Measurements from ENCODE around the gene SLC4A1AP. TPM values are rescaled to one million over a fixed set of nuclear protein-coding genes. Genes with fewer than 3 reads are reported as not detected.

The SLC4A1AP gene
- total and polyA plus RNA-seq, 4 donors = 7.2 to 12.3 (median 9.5) TPM

GRCh38 chr2:27615316-27615715 lies 48.4 kb upstream of the SLC4A1AP start (continued):
- no peak for TF ChIP-seq GABPA (IDR thresholded peaks at IDR 0.05 in 1 of 2, conservative IDR thresholded peaks at IDR 0.05 in 1 of 2)

GRCh38 chr2:27621524-27621923 lies 42.2 kb upstream of the SLC4A1AP start:
- Histone ChIP-seq H3K27me3 (ENCODE audit: control insufficient read depth in 4 of 4, insufficient read depth in 4 of 4, low read length in 3 of 4) (no peaks in the 10 kb centered on the region), H3K36me3 (ENCODE audit: control insufficient read depth in 4 of 4, insufficient read depth in 3 of 4, low read depth in 1 of 4, low read length in 3 of 4) (peaks cover 8 to 46% (median 34%) of the 10 kb centered on the region in 4 donors), H3K9ac (ENCODE audit: low read depth in 1 of 2, low read length in 2 of 2) (no peak overlapping the region), H3K4me3 (ENCODE audit: low read depth in 1 of 3, low read length in 3 of 3) (no peak overlapping the region), H3K4me1 (ENCODE audit: control insufficient read depth in 4 of 4, insufficient read depth in 4 of 4, low read length in 3 of 4) (no peaks in the 10 kb centered on the region), H3K27ac (ENCODE audit: low read depth in 1 of 2, low read length in 2 of 2) (no peak overlapping the region), H3K9me3 (ENCODE audit: control insufficient read depth in 4 of 4, low read length in 3 of 4) (no peaks in the 10 kb centered on the region)
- 69% methylated on average over 1 of the region's 1 CpG for WGBS
- TF ChIP-seq NR2F2 (IDR thresholded peaks at IDR 0.05) (no peak), GABPA (IDR thresholded peaks at IDR 0.05 in 1 of 2, conservative IDR thresholded peaks at IDR 0.05 in 1 of 2) (no peak), SP1 (IDR thresholded peaks at IDR 0.05) (no peak), EGR1 (IDR thresholded peaks at IDR 0.05; ENCODE audit: low read depth in 2 of 2) (no peak), RAD21 (IDR thresholded peaks at IDR 0.05) (no peak), HNF4A (conservative IDR thresholded peaks at IDR 0.05) (no peak), ATF3 (IDR thresholded peaks at IDR 0.05) (no peak), TAF1 (conservative IDR thresholded peaks at IDR 0.05) (no peak), CTCF (IDR thresholded peaks at IDR 0.05; ENCODE audit: low read depth, low read length, missing input control) (no peak)
- TF ChIP-seq, protein P1, sequence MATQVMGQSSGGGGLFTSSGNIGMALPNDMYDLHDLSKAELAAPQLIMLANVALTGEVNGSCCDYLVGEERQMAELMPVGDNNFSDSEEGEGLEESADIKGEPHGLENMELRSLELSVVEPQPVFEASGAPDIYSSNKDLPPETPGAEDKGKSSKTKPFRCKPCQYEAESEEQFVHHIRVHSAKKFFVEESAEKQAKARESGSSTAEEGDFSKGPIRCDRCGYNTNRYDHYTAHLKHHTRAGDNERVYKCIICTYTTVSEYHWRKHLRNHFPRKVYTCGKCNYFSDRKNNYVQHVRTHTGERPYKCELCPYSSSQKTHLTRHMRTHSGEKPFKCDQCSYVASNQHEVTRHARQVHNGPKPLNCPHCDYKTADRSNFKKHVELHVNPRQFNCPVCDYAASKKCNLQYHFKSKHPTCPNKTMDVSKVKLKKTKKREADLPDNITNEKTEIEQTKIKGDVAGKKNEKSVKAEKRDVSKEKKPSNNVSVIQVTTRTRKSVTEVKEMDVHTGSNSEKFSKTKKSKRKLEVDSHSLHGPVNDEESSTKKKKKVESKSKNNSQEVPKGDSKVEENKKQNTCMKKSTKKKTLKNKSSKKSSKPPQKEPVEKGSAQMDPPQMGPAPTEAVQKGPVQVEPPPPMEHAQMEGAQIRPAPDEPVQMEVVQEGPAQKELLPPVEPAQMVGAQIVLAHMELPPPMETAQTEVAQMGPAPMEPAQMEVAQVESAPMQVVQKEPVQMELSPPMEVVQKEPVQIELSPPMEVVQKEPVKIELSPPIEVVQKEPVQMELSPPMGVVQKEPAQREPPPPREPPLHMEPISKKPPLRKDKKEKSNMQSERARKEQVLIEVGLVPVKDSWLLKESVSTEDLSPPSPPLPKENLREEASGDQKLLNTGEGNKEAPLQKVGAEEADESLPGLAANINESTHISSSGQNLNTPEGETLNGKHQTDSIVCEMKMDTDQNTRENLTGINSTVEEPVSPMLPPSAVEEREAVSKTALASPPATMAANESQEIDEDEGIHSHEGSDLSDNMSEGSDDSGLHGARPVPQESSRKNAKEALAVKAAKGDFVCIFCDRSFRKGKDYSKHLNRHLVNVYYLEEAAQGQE (IDR thresholded peaks at IDR 0.05) = no peak
- TF ChIP-seq, protein P2, sequence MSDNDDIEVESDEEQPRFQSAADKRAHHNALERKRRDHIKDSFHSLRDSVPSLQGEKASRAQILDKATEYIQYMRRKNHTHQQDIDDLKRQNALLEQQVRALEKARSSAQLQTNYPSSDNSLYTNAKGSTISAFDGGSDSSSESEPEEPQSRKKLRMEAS (IDR thresholded peaks at IDR 0.05) = no peak
- DNase-seq (ENCODE audit: low spot score) = no peak

- no peak for TF ChIP-seq RXRA (IDR thresholded peaks at IDR 0.05)
- TF ChIP-seq TAF1 (conservative IDR thresholded peaks at IDR 0.05) = no peak
- TF ChIP-seq GABPA (IDR thresholded peaks at IDR 0.05 in 1 of 2, conservative IDR thresholded peaks at IDR 0.05 in 1 of 2) = no peak
- no peak for TF ChIP-seq FOXA2 (IDR thresholded peaks at IDR 0.05)
- no peak for TF ChIP-seq ZBTB33 (IDR thresholded peaks at IDR 0.05)
- no peak for TF ChIP-seq NR2F2 (IDR thresholded peaks at IDR 0.05)
- no peak for TF ChIP-seq EGR1 (IDR thresholded peaks at IDR 0.05; ENCODE audit: low read depth in 2 of 2)
- no peak for TF ChIP-seq YY1 (IDR thresholded peaks at IDR 0.05)
- TF ChIP-seq HNF4G (IDR thresholded peaks at IDR 0.05) = no peak
- no peak for TF ChIP-seq JUND (IDR thresholded peaks at IDR 0.05)
- DNase-seq (ENCODE audit: low spot score) = no peak
- Histone ChIP-seq H3K27me3 (ENCODE audit: control insufficient read depth in 4 of 4, insufficient read depth in 4 of 4, low read length in 3 of 4) (no peaks in the 10 kb centered on the region), H3K27ac (ENCODE audit: low read depth in 1 of 2, low read length in 2 of 2) (no peak overlapping the region), H3K36me3 (ENCODE audit: control insufficient read depth in 4 of 4, insufficient read depth in 3 of 4, low read depth in 1 of 4, low read length in 3 of 4) (peaks cover 3 to 33% (median 22%) of the 10 kb centered on the region in 4 donors), H3K4me1 (ENCODE audit: control insufficient read depth in 4 of 4, insufficient read depth in 4 of 4, low read length in 3 of 4) (peaks cover 0 to 3% (median 2%) of the 10 kb centered on the region in 4 donors), H3K9ac (ENCODE audit: low read depth in 1 of 2, low read length in 2 of 2) (no peak overlapping the region), H3K4me3 (ENCODE audit: low read depth in 1 of 3, low read length in 3 of 3) (no peak overlapping the region), H3K9me3 (ENCODE audit: control insufficient read depth in 4 of 4, low read length in 3 of 4) (no peaks in the 10 kb centered on the region)
- 92% methylated on average over 3 of the region's 3 CpGs for WGBS
Measured at GRCh38 chr2:27622921-27623384, 40.7 kb upstream of the SLC4A1AP start.
